Muscle of leg (tissue), 11 donors: Measurements from ENCODE around the gene AP4S1. TPM values are rescaled to one million over a fixed set of nuclear protein-coding genes. Genes with fewer than 3 reads are reported as not detected.

Experiments
- DNase-seq: peaks from one replicate; pipeline ENCODE4 v3.0.0; 2013
- H3K27ac ChIP-seq: one replicate; pipeline ENCODE4 v1.5.1; 2013; ENCODE audit warnings: mild to moderate bottlenecking, low read length, control low read depth
- H3K27me3 ChIP-seq: one replicate; pipeline ENCODE4 v1.6.1; 2013; ENCODE audit warnings: low read length; ENCODE audit not compliant: control insufficient read depth, insufficient read depth
- H3K36me3 ChIP-seq: one replicate; pipeline ENCODE4 v1.6.1; 2013; ENCODE audit warnings: low read length; ENCODE audit not compliant: control insufficient read depth, insufficient read depth
- H3K4me1 ChIP-seq: one replicate; pipeline ENCODE4 v1.6.1; 2013; ENCODE audit warnings: low read length; ENCODE audit not compliant: control insufficient read depth, insufficient read depth
- H3K4me3 ChIP-seq: one replicate; pipeline ENCODE4 v1.5.1; 2013; ENCODE audit warnings: low read length, control low read depth
- H3K9me3 ChIP-seq: replicated peaks from 2 replicates; pipeline ENCODE4 v1.6.1; 2013; ENCODE audit warnings: low read depth, low read length; ENCODE audit not compliant: control insufficient read depth
- WGBS: methylation state at CpG from one replicate; pipeline ENCODE4 v1.1.5; 2013; ENCODE audit warnings: missing lambda C conversion rate; ENCODE audit not compliant: insufficient coverage; 5-methylcytosine and 5-hydroxymethylcytosine counted together
- polyA plus RNA-seq, 8 donors: library from polyadenylated mRNA; unstranded; fragments of 120-200 nt; gene quantifications; one replicate each; pipeline versions ENCODE4 v1.2.1 to v1.2.3, GENCODE V29; 2013; ENCODE audit warnings: inconsistent platforms in 1 of 8, low replicate concordance in 1 of 8; ENCODE audit not compliant: insufficient read length in 8 of 8, insufficient read depth in 1 of 8
- total RNA-seq: library from RNA; stranded (reverse); fragments of 120-200 nt; gene quantifications from one replicate; pipeline ENCODE4 v1.2.4, GENCODE V29; 2013

Gene AP4S1
- total and polyA plus RNA-seq, 9 donors, result 12.0 to 14.2 (median 12.9) TPM

- Histone ChIP-seq H3K27me3 (no peaks in the 10 kb centered on the region), H3K4me3 (no peak overlapping the region), H3K9me3 (no peaks in the 10 kb centered on the region), H3K36me3 (peaks cover 28% of the 10 kb centered on the region), H3K27ac (no peak overlapping the region), H3K4me1 (peaks cover under 1% of the 10 kb centered on the region)
- DNase-seq, result no peak
- no CpG with 5 or more reads among the region's 6 CpGs for WGBS
Observed at GRCh38 chr14:31096255-31096654, 70.8 kb downstream of the AP4S1 start.

- Histone ChIP-seq H3K36me3 (peaks cover 32% of the 10 kb centered on the region), H3K27ac (no peak overlapping the region), H3K9me3 (no peaks in the 10 kb centered on the region), H3K27me3 (no peaks in the 10 kb centered on the region), H3K4me1 (no peaks in the 10 kb centered on the region), H3K4me3 (no peak overlapping the region)
- WGBS, result no CpG with 5 or more reads among the region's 1 CpG
- no peak for DNase-seq
Observed at GRCh38 chr14:31097081-31097480, 71.6 kb downstream of the AP4S1 start.

GRCh38 chr14:31106768-31107167 is 81.3 kb downstream of the AP4S1 start:
- H3K27me3 ChIP-seq, result no peaks in the 10 kb centered on the region
- no peak overlapping the region for H3K4me3 ChIP-seq
- H3K9me3 ChIP-seq, result no peaks in the 10 kb centered on the region
- DNase-seq, result no peak
- H3K4me1 ChIP-seq, result no peaks in the 10 kb centered on the region
- no peak overlapping the region for H3K27ac ChIP-seq
- no CpG with 5 or more reads among the region's 3 CpGs for WGBS
- peaks cover 49% of the 10 kb centered on the region for H3K36me3 ChIP-seq

GRCh38 chr14:31109257-31109656 is 83.8 kb downstream of the AP4S1 start:
- no peak overlapping the region for H3K27ac ChIP-seq
- H3K36me3 ChIP-seq, result peaks cover 45% of the 10 kb centered on the region
- H3K9me3 ChIP-seq, result no peaks in the 10 kb centered on the region
- DNase-seq, result no peak
- no peaks in the 10 kb centered on the region for H3K27me3 ChIP-seq
- no peaks in the 10 kb centered on the region for H3K4me1 ChIP-seq
- H3K4me3 ChIP-seq, result no peak overlapping the region
- WGBS, result 96% methylated on average over 6 of the region's 11 CpGs

- H3K4me1 ChIP-seq, result no peaks in the 10 kb centered on the region
- H3K9me3 ChIP-seq, result no peaks in the 10 kb centered on the region
- no CpG with 5 or more reads among the region's 2 CpGs for WGBS
- no peaks in the 10 kb centered on the region for H3K27me3 ChIP-seq
- H3K36me3 ChIP-seq, result peaks cover 36% of the 10 kb centered on the region
- no peak overlapping the region for H3K4me3 ChIP-seq
- H3K27ac ChIP-seq, result no peak overlapping the region
- DNase-seq, result no peak
Observed at GRCh38 chr14:31110872-31111271, 85.4 kb downstream of the AP4S1 start.

GRCh38 chr14:31113794-31114193 is 88.3 kb downstream of the AP4S1 start:
- Histone ChIP-seq H3K27me3 (no peaks in the 10 kb centered on the region), H3K27ac (no peak overlapping the region), H3K9me3 (no peaks in the 10 kb centered on the region), H3K4me1 (no peaks in the 10 kb centered on the region), H3K4me3 (no peak overlapping the region), H3K36me3 (peaks cover 37% of the 10 kb centered on the region)
- DNase-seq, result no peak
- WGBS, result no CpG with 5 or more reads among the region's 3 CpGs

- Histone ChIP-seq H3K27ac (no peak overlapping the region), H3K4me3 (no peak overlapping the region), H3K9me3 (no peaks in the 10 kb centered on the region), H3K36me3 (peaks cover 45% of the 10 kb centered on the region), H3K27me3 (no peaks in the 10 kb centered on the region), H3K4me1 (no peaks in the 10 kb centered on the region)
- DNase-seq, result no peak
- WGBS, result 100% methylated on average over 1 of the region's 3 CpGs
Observed at GRCh38 chr14:31118892-31119291, 93.4 kb downstream of the AP4S1 start.

GRCh38 chr14:31122098-31122611 is 96.7 kb downstream of the AP4S1 start:
- 68% methylated on average over 5 of the region's 8 CpGs for WGBS
- Histone ChIP-seq H3K27ac (no peak overlapping the region), H3K9me3 (no peaks in the 10 kb centered on the region), H3K4me3 (no peak overlapping the region), H3K36me3 (peaks cover 42% of the 10 kb centered on the region), H3K4me1 (no peaks in the 10 kb centered on the region), H3K27me3 (no peaks in the 10 kb centered on the region)
- DNase-seq, result no peak

GRCh38 chr14:31122921-31123320 is 97.5 kb downstream of the AP4S1 start:
- WGBS, result 89% methylated on average over 2 of the region's 4 CpGs
- no peaks in the 10 kb centered on the region for H3K4me1 ChIP-seq
- no peak overlapping the region for H3K27ac ChIP-seq
- peaks cover 46% of the 10 kb centered on the region for H3K36me3 ChIP-seq
- H3K27me3 ChIP-seq, result no peaks in the 10 kb centered on the region
- no peak for DNase-seq
- H3K9me3 ChIP-seq, result no peaks in the 10 kb centered on the region
- H3K4me3 ChIP-seq, result no peak overlapping the region

GRCh38 chr14:31124197-31124596 is 98.7 kb downstream of the AP4S1 start:
- H3K4me1 ChIP-seq, result no peaks in the 10 kb centered on the region
- no peak for DNase-seq
- peaks cover 50% of the 10 kb centered on the region for H3K36me3 ChIP-seq
- WGBS, result no CpG with 5 or more reads among the region's 3 CpGs
- H3K4me3 ChIP-seq, result no peak overlapping the region
- H3K27me3 ChIP-seq, result no peaks in the 10 kb centered on the region
- no peak overlapping the region for H3K27ac ChIP-seq
- no peaks in the 10 kb centered on the region for H3K9me3 ChIP-seq

GRCh38 chr14:31125231-31125630 is 99.8 kb downstream of the AP4S1 start:
- Histone ChIP-seq H3K27ac (no peak overlapping the region), H3K9me3 (no peaks in the 10 kb centered on the region), H3K4me3 (no peak overlapping the region), H3K36me3 (peaks cover 47% of the 10 kb centered on the region), H3K27me3 (no peaks in the 10 kb centered on the region), H3K4me1 (no peaks in the 10 kb centered on the region)
- no CpG with 5 or more reads among the region's 6 CpGs for WGBS
- DNase-seq, result no peak
